GM12892 (cell line): Measurements from ENCODE around the gene LDLRAD4.

Experiments
- POLR2A ChIP-seq: IDR thresholded peaks from 2 replicates; pipeline ENCODE4 v1.6.1; 2011; ENCODE audit warnings: low read depth, low read length, control low read depth
- POLR2AphosphoS5 ChIP-seq: IDR thresholded peaks from 2 replicates; pipeline ENCODE4 v1.6.1; 2011; ENCODE audit warnings: low read depth, low read length, control low read depth
- TAF1 ChIP-seq: IDR thresholded peaks from 2 replicates; pipeline ENCODE4 v1.6.1; 2011; ENCODE audit warnings: low read depth, mild to moderate bottlenecking, control low read depth, low read length, borderline replicate concordance

- TF ChIP-seq POLR2A (no peak), POLR2AphosphoS5 (no peak), TAF1 (no peak)
These were observed 5.0 kb downstream of the LDLRAD4 start for GRCh38 chr18:13223311-13224143.
